H1 (cell line): ENCODE measurements around the gene USPL1.

ENCODE experiments used
- ASH2L ChIP-seq: fragments of 200-600, 300-600 bp; sonication (generic); IDR thresholded peaks from one replicate; pipeline ENCODE4 v1.7.1; 2017; ENCODE audit warnings: low read length
- ATF3 ChIP-seq: IDR thresholded peaks from 2 replicates; pipeline ENCODE4 v1.6.1; 2011; ENCODE audit warnings: low read depth, mild to moderate bottlenecking, low read length; ENCODE audit not compliant: insufficient read depth
- BACH1 ChIP-seq: IDR thresholded peaks from 2 replicates; pipeline ENCODE4 v1.6.1; 2012; ENCODE audit warnings: low read length, improper control_type of control experiment
- BCL11A ChIP-seq, 2 experiments: IDR thresholded peaks; one replicate each; pipeline ENCODE4 v1.6.1; 2011; ENCODE audit warnings: low read depth in 2 of 2, low read length in 2 of 2, mild to moderate bottlenecking in 2 of 2
- CEBPB ChIP-seq: IDR thresholded peaks from 2 replicates; pipeline ENCODE4 v1.6.1; 2012; ENCODE audit warnings: low read depth, low read length
- CTCF ChIP-seq, 3 experiments: IDR thresholded peaks; 1 replicate in 2 of 3; 2 replicates in 1 of 3; pipeline versions ENCODE4 v1.5.1 to v1.6.1; 2011; ENCODE audit warnings: low read length in 3 of 3, mild to moderate bottlenecking in 3 of 3, inconsistent platforms in 2 of 3, low read depth in 1 of 3, moderate library complexity in 1 of 3; ENCODE audit not compliant: insufficient read depth in 1 of 3; ENCODE audit errors: control extremely low read depth in 1 of 3
- EP300 ChIP-seq, 2 experiments: IDR thresholded peaks; 1 replicate in 1 of 2; 2 replicates in 1 of 2; pipeline ENCODE4 v1.6.1; 2011 to 2012; ENCODE audit warnings: low read depth in 2 of 2, low read length in 2 of 2, mild to moderate bottlenecking in 2 of 2, borderline replicate concordance in 1 of 2, inconsistent platforms in 1 of 2, moderate library complexity in 1 of 2
- EZH2 ChIP-seq: fragments of 200-600 bp; sonication (generic); IDR thresholded peaks from 2 replicates; pipeline ENCODE4 v1.7.1; 2012; ENCODE audit warnings: low read depth, mild to moderate bottlenecking, moderate library complexity, low read length, inconsistent platforms; ENCODE audit not compliant: severe bottlenecking
- HDAC2 ChIP-seq, 2 experiments: fragments of 300-600 bp in 1 of 2; sonication (generic) in 1 of 2; IDR thresholded peaks; 2 replicates each; pipeline ENCODE4 v1.6.1; 2011 to 2012; ENCODE audit warnings: low read depth in 2 of 2, low read length in 2 of 2, mild to moderate bottlenecking in 2 of 2, moderate library complexity in 2 of 2, borderline replicate concordance in 1 of 2, inconsistent platforms in 1 of 2
- POLR2A ChIP-seq, 2 experiments: IDR thresholded peaks; 1 replicate in 1 of 2; 2 replicates in 1 of 2; pipeline ENCODE4 v1.6.1; 2011; ENCODE audit warnings: low read depth in 2 of 2, low read length in 2 of 2, mild to moderate bottlenecking in 2 of 2; ENCODE audit errors: control extremely low read depth in 1 of 2
- POLR2AphosphoS5 ChIP-seq: IDR thresholded peaks from 2 replicates; pipeline ENCODE4 v1.6.1; 2011; ENCODE audit warnings: low read depth, low read length
- SP2 ChIP-seq: IDR thresholded peaks from 2 replicates; pipeline ENCODE4 v1.6.1; 2012; ENCODE audit warnings: mild to moderate bottlenecking, low read length, inconsistent platforms
- TAF1 ChIP-seq: IDR thresholded peaks from 2 replicates; pipeline ENCODE4 v1.6.1; 2011; ENCODE audit warnings: mild to moderate bottlenecking, low read depth, low read length
- ZNF274 ChIP-seq: IDR thresholded peaks from 2 replicates; pipeline ENCODE4 v1.7.0; 2012; ENCODE audit warnings: low read length, borderline replicate concordance; ENCODE audit errors: extremely low read depth

GRCh38 chr13:30665638-30666037 lies 47.9 kb downstream of the USPL1 start:
- TF ChIP-seq CTCF (IDR thresholded peaks at IDR 0.05; ENCODE audit: control extremely low read depth in 1 of 3, insufficient read depth in 1 of 3, low read depth in 1 of 3, low read length in 3 of 3) (no peak), SP2 (no peak), POLR2A (IDR thresholded peaks at IDR 0.05; ENCODE audit: control extremely low read depth in 1 of 2, low read depth in 2 of 2, low read length in 2 of 2) (no peak), CEBPB (no peak), HDAC2 (IDR thresholded peaks at IDR 0.05; ENCODE audit: borderline replicate concordance in 1 of 2, low read depth in 2 of 2, low read length in 2 of 2) (no peak), ASH2L (no peak), ATF3 (no peak), EP300 (IDR thresholded peaks at IDR 0.05; ENCODE audit: borderline replicate concordance in 1 of 2, low read depth in 2 of 2, low read length in 2 of 2) (no peak), TAF1 (no peak), EZH2 (no peak), BACH1 (no peak), ZNF274 (no peak), POLR2AphosphoS5 (no peak), BCL11A (IDR thresholded peaks at IDR 0.05; ENCODE audit: low read depth in 2 of 2, low read length in 2 of 2) (no peak)
